Astrocyte of the cerebellum (primary cell): ENCODE measurements around the gene UBN2.
"Not testable (repeated sequence)": the region's sequence is repeated elsewhere in the genome, so short reads cannot be mapped to it uniquely, and the experiment has no call there.

Source experiments
- DNase-seq: peaks from one replicate; pipeline ENCODE4 v3.0.0-alpha.2; 2011; ENCODE audit warnings: low read depth
- H3K4me3 ChIP-seq: 2 replicates; pipeline ENCODE4 v1.5.1; 2011; ENCODE audit warnings: mild to moderate bottlenecking, low read depth, low read length, moderate library complexity
- in situ Hi-C: cut with HindIII; loops from 2 replicates; pipeline ENCODE4 v1.10.0; 2017; ENCODE audit warnings: low sequenced_read_pairs
- TF ChIP-seq, protein P1 (sequence below): IDR thresholded peaks from 2 replicates; pipeline ENCODE4 v1.5.1; 2012; ENCODE audit warnings: low read length, low read depth, moderate library complexity, mild to moderate bottlenecking; ENCODE audit errors: missing control alignments

UBN2 gene

GRCh38 chr7:139218173-139218572, 12.9 kb upstream of the UBN2 start:
- no peak overlapping the region for H3K4me3 ChIP-seq
- no peak for DNase-seq
- in situ Hi-C loops = no loop called here
- TF ChIP-seq, protein P1, sequence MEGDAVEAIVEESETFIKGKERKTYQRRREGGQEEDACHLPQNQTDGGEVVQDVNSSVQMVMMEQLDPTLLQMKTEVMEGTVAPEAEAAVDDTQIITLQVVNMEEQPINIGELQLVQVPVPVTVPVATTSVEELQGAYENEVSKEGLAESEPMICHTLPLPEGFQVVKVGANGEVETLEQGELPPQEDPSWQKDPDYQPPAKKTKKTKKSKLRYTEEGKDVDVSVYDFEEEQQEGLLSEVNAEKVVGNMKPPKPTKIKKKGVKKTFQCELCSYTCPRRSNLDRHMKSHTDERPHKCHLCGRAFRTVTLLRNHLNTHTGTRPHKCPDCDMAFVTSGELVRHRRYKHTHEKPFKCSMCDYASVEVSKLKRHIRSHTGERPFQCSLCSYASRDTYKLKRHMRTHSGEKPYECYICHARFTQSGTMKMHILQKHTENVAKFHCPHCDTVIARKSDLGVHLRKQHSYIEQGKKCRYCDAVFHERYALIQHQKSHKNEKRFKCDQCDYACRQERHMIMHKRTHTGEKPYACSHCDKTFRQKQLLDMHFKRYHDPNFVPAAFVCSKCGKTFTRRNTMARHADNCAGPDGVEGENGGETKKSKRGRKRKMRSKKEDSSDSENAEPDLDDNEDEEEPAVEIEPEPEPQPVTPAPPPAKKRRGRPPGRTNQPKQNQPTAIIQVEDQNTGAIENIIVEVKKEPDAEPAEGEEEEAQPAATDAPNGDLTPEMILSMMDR = no peak

GRCh38 chr7:139224219-139224618, 6.8 kb upstream of the UBN2 start:
- in situ Hi-C loops = no loop called here
- DNase-seq = no peak
- TF ChIP-seq, protein P1 = no peak
- H3K4me3 ChIP-seq = no peak overlapping the region

- in situ Hi-C loops, DNase-seq, H3K4me3 ChIP-seq: not testable (repeated sequence)
These were observed 6.2 kb upstream of the UBN2 start for GRCh38 chr7:139224836-139225235.

DNA sequence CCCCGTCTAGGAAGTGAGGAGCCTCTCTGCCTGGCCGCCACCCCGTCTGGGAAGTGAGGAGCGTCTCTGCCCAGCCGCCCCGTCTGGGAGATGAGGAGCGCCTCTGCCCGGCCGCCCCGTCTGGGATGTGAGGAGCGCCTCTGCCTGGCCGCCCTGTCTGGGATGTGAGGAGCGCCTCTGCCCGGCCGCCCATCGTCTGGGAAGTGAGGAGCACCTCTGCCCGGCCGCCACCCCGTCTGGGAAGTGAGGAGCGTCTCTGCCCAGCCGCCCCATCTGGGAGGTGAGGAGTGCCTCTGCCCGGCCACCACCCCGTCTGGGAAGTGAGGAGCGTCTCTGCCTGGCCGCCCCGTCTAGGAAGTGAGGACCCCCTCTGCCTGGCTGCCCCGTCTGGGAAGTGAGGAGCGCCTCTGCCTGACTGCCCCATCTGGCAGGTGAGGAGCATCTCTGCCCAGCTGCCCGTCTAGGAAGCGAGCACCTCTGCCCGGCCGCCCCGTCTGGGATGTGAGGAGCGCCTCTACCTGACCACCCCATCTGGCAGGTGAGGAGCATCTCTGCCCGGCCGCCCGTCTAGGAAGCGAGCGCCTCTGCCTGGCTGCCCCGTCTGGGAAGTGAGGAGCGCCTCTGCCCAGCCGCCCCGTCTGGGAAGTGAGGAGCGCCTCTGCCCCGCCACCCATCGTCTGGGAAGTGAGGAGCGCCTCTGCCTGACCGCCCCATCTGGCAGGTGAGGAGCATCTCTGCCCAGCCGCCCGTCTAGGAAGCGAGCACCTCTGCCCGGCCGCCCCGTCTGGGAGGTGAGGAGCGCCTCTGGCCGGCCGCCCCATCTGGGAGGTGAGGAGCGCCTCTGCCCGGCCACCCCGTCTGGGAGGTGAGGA, 5.5 kb upstream of the UBN2 start:
- H3K4me3 ChIP-seq, in situ Hi-C loops, DNase-seq: not testable (repeated sequence)

- in situ Hi-C loops, DNase-seq, H3K4me3 ChIP-seq: not testable (repeated sequence)
These were observed 4.9 kb upstream of the UBN2 start for GRCh38 chr7:139226158-139226515.

DNA sequence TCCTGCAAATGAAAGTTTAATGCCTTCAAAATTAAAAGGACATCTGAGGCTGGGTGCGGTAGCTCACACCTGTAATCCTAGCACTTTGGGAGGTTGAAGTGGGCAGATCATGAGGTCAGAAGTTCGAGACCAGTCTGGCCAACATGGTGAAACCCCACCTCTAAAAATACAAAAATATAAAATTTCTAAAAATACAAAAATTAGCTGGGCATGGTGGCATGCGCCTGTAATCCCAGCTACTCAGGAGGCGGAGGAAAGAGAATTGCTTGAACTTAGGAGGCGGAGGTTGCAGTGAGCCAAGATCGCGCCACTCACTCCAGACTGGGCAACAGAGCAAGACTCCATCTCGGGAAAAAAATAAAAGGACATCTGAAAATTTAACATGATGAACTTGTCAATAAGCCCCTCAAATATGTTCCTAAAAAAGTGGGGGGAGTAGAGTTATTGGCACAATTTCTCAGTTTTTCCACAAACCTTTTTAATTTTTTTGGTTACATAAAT, 4.0 kb upstream of the UBN2 start:
- H3K4me3 ChIP-seq, in situ Hi-C loops, DNase-seq: not testable (repeated sequence)

DNA sequence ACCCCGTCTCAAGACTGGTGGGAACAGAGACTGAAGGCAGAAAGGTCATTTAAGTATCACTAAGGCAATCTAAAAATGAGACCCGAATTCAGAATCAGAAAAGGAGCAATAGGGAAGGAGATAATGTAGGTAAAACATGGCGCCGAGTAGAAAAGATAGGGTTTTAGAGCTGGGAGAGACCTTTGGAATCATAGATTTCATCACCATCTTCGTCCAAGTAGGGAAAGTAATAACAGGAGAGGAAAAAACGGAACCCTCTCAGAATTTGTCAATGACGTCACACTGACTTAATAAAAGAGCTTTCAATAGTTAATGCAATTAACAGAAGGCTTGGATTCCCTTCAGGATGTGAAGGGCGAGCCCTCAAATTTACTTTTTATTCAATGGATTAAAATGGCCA, 1.0 kb upstream of the UBN2 start:
- peak overlapping the region; percentile 90 for H3K4me3 ChIP-seq
- no peak for DNase-seq
- in situ Hi-C loops = no loop called here
- TF ChIP-seq, protein P1 = no peak

DNA sequence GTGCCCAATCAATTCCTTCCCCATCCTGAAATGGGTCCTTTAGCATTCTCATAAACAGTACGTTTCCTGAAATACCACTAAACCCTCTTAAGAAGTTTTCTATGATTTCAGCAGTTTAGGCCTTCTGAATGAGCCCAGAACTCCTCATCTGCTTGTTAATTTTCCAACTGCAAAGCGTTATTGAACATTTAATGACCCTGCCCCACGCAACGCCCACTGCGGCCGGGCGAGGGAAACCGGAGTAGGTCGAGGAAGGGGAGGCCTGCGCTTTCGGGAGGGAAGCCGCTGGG, 608 bp upstream of the UBN2 start:
- in situ Hi-C loops = no loop called here
- H3K4me3 ChIP-seq = peak overlapping the region; percentile 90
- TF ChIP-seq, protein P1 = no peak
- DNase-seq = no peak
